Coronary artery (tissue), 2 donors: Measurements from ENCODE around the gene MAVS.
A peak's percentile ranks its signal among the peaks of the same experiment; 100 is the strongest.

ENCODE experiments used
- DNase-seq: peaks from one replicate; pipeline ENCODE4 v3.0.0-alpha.2; 2017; ENCODE audit warnings: low spot score
- H3K27ac ChIP-seq, 2 donors: fragments of 200-600 bp; sonication (generic); one replicate each; pipeline ENCODE4 v1.5.1; 2016 to 2019
- H3K4me3 ChIP-seq: fragments of 200-600 bp; sonication (generic); 2 replicates; pipeline ENCODE4 v1.5.1; 2016; ENCODE audit warnings: mild to moderate bottlenecking, moderate library complexity
- CTCF ChIP-seq: fragments of 200-600 bp; sonication (generic); IDR thresholded peaks from one replicate; pipeline ENCODE4 v1.5.1; 2019; ENCODE audit warnings: antibody characterized with exemption

The MAVS gene

GRCh38 chr20:3800878-3801260 lies 45.8 kb upstream of the MAVS start:
- no peak overlapping the region for H3K27ac ChIP-seq
- no peak overlapping the region for H3K4me3 ChIP-seq
- no peak for TF ChIP-seq CTCF
- DNase-seq, result no peak

- no peak for TF ChIP-seq CTCF
- no peak overlapping the region for H3K4me3 ChIP-seq
- DNase-seq, result no peak
- peak overlapping the region in 1 of 2 donors; percentile 2 for H3K27ac ChIP-seq
Observed at GRCh38 chr20:3801299-3801698, 45.3 kb upstream of the MAVS start.

- no peak for DNase-seq
- no peak overlapping the region for H3K4me3 ChIP-seq
- H3K27ac ChIP-seq, result no peak overlapping the region
- TF ChIP-seq CTCF, result no peak
Observed at GRCh38 chr20:3801846-3802245, 44.8 kb upstream of the MAVS start.

GRCh38 chr20:3802524-3803239 lies 44.0 kb upstream of the MAVS start:
- no peak overlapping the region for H3K27ac ChIP-seq
- DNase-seq, result no peak
- no peak for TF ChIP-seq CTCF
- no peak overlapping the region for H3K4me3 ChIP-seq

- DNase-seq, result no peak
- no peak for TF ChIP-seq CTCF
- Histone ChIP-seq H3K27ac (no peak overlapping the region), H3K4me3 (no peak overlapping the region)
Observed at GRCh38 chr20:3803289-3803688, 43.3 kb upstream of the MAVS start.

- Histone ChIP-seq H3K27ac (no peak overlapping the region), H3K4me3 (no peak overlapping the region)
- DNase-seq, result no peak
- no peak for TF ChIP-seq CTCF
Observed at GRCh38 chr20:3803854-3804253, 42.8 kb upstream of the MAVS start.

- no peak for TF ChIP-seq CTCF
- Histone ChIP-seq H3K4me3 (no peak overlapping the region), H3K27ac (peak overlapping the region; percentile 30 to 95)
- no peak for DNase-seq
Observed at GRCh38 chr20:3804254-3804751, 42.3 kb upstream of the MAVS start.
